Measurements from ENCODE around the gene HDAC4.

Gene HDAC4

GRCh38 chr2:239369631-239370161 lies 31.1 kb downstream of the HDAC4 start:
- DNase-seq (ENCODE audit: low spot score) = peak; percentile 69

GRCh38 chr2:239368906-239369552 lies 31.8 kb downstream of the HDAC4 start:
- no peak for DNase-seq (ENCODE audit: low spot score)

GRCh38 chr2:239368321-239368720 lies 32.5 kb downstream of the HDAC4 start:
- no peak for DNase-seq (ENCODE audit: low spot score)

GRCh38 chr2:239366740-239367139 lies 34.1 kb downstream of the HDAC4 start:
- DNase-seq (ENCODE audit: low spot score) = no peak

GRCh38 chr2:239365782-239366435 lies 34.9 kb downstream of the HDAC4 start:
- no peak for DNase-seq (ENCODE audit: low spot score)

- no peak for DNase-seq (ENCODE audit: low spot score)
Observed at GRCh38 chr2:239365071-239365781, 35.6 kb downstream of the HDAC4 start.

GRCh38 chr2:239363946-239364637 lies 36.7 kb downstream of the HDAC4 start:
- DNase-seq (ENCODE audit: low spot score) = peak; percentile 39

GRCh38 chr2:239362507-239362906 lies 38.3 kb downstream of the HDAC4 start:
- no peak for DNase-seq (ENCODE audit: low spot score)

GRCh38 chr2:239361311-239361642 lies 39.5 kb downstream of the HDAC4 start:
- no peak for DNase-seq (ENCODE audit: low spot score)

- DNase-seq (ENCODE audit: low spot score) = no peak
Observed at GRCh38 chr2:239360421-239361310, 40.2 kb downstream of the HDAC4 start.

GRCh38 chr2:239360008-239360407 lies 40.8 kb downstream of the HDAC4 start:
- DNase-seq (ENCODE audit: low spot score) = no peak

- DNase-seq (ENCODE audit: low spot score) = no peak
Observed at GRCh38 chr2:239359196-239359912, 41.5 kb downstream of the HDAC4 start.

- DNase-seq (ENCODE audit: low spot score) = no peak
Observed at GRCh38 chr2:239358062-239358754, 42.6 kb downstream of the HDAC4 start.

GRCh38 chr2:239355724-239356123 lies 45.1 kb downstream of the HDAC4 start:
- DNase-seq (ENCODE audit: low spot score) = no peak

- DNase-seq (ENCODE audit: low spot score) = no peak
Observed at GRCh38 chr2:239355139-239355538, 45.7 kb downstream of the HDAC4 start.

GRCh38 chr2:239354791-239355136 lies 46.1 kb downstream of the HDAC4 start:
- DNase-seq (ENCODE audit: low spot score) = no peak

- no peak for DNase-seq (ENCODE audit: low spot score)
Observed at GRCh38 chr2:239354132-239354790, 46.6 kb downstream of the HDAC4 start.

- DNase-seq (ENCODE audit: low spot score) = no peak
Observed at GRCh38 chr2:239353692-239354091, 47.1 kb downstream of the HDAC4 start.

GRCh38 chr2:239351687-239352086 lies 49.1 kb downstream of the HDAC4 start:
- DNase-seq (ENCODE audit: low spot score) = no peak
